ENCODE results near the gene TP53. TPM values are rescaled to one million over a fixed set of nuclear protein-coding genes. Genes with fewer than 3 reads are reported as not detected.

Gene TP53
- total and polyA plus RNA-seq, 7 donors: 7.4 to 36.7 (median 18.1) TPM

DNA sequence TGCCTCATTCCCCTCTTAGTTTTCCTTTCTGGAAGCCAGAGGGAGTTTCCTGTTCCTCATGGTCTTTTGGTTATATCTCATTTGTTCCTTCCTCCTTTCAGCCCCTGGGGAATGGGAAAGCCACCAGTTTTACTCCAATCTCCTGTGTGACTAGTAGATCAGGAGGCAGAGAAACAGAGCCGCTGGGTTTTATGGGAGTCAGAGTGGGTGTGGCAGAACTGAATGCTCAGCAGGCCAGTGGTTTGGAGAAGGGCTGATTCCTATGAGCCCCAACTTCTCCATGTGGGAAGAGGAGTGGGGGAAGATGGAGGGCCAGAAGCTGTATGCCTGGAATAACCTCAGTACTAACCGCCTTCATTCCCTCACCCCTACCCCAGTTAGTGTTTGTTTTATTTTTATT, 34.3 kb upstream of the TP53 start:
- H3K27ac ChIP-seq: no peak overlapping the region
- WGBS, 3 donors: 44 to 62% (median 59%) methylated on average over 2 of the region's 2 CpGs
- H3K27me3 ChIP-seq (ENCODE audit: insufficient read depth in 3 of 3, low read length in 2 of 3): peaks cover 0 to 56% (median 4%) of the 10 kb centered on the region in 3 donors
- intact Hi-C loops (cut with DNase I): no loop called here
- TF ChIP-seq CTCF (IDR thresholded peaks at IDR 0.05): no peak
- ATAC-seq: no peak
- no peaks in the 10 kb centered on the region for H3K36me3 ChIP-seq (ENCODE audit: insufficient read depth in 1 of 2, low read depth in 1 of 2)
- peaks cover 4% of the 10 kb centered on the region for H3K4me1 ChIP-seq
- H3K9me3 ChIP-seq: no peaks in the 10 kb centered on the region
- H3K4me3 ChIP-seq: no peak overlapping the region
- no peak for DNase-seq

DNA sequence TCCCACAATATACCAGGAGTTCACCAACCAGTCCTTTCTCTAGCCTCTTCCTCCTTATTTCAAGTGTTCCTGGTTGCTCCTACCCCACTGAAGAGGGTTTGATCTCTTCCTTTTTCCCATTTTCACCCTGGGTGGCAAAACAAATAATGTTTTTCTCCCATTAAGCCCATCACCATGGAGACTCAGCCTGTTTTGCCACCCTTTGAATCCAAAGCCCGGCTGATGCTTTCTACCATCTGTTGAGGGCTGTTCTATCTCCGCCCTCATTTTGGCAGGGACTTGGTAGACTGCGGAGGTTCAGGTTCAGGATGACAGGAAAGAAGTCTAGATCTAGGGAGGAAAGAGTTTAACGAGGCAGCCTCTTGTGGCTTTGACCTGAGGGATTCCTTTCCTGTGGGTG, 32.8 kb upstream of the TP53 start:
- no peak for DNase-seq
- peaks cover 0 to 67% (median 9%) of the 10 kb centered on the region in 3 donors for H3K27me3 ChIP-seq (ENCODE audit: insufficient read depth in 3 of 3, low read length in 2 of 3)
- no peaks in the 10 kb centered on the region for H3K36me3 ChIP-seq (ENCODE audit: insufficient read depth in 1 of 2, low read depth in 1 of 2)
- H3K4me1 ChIP-seq: peaks cover 4% of the 10 kb centered on the region
- H3K9me3 ChIP-seq: no peaks in the 10 kb centered on the region
- intact Hi-C loops (cut with DNase I): no loop called here
- no peak overlapping the region for H3K27ac ChIP-seq
- no peak for TF ChIP-seq CTCF (IDR thresholded peaks at IDR 0.05)
- 11 to 33% (median 23%) methylated on average over 4 of the region's 4 CpGs for WGBS, 3 donors
- H3K4me3 ChIP-seq: no peak overlapping the region
- ATAC-seq: no peak

DNA sequence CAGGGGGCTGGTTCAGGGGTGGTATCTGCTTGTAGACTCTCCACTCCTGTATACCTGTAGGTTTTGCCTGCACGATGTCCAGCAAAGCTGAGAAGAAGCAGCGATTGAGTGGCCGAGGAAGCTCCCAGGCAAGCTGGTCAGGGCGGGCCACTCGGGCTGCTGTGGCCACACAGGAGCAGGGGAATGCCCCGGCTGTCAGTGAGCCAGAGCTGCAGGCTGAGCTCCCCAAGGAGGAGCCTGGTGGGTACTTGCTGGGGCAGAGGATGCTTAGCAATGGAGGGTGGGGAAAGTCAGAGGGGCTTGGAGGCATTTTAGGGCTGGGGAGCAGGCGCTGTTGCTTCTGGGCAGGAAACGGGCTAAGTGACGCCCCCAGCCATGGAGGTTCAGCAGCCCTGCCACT, 32.4 kb upstream of the TP53 start:
- H3K27me3 ChIP-seq (ENCODE audit: insufficient read depth in 3 of 3, low read length in 2 of 3): peaks cover 0 to 68% (median 9%) of the 10 kb centered on the region in 3 donors
- intact Hi-C loops (cut with DNase I): no loop called here
- WGBS, 3 donors: 42 to 48% (median 43%) methylated on average over 9 of the region's 9 CpGs
- H3K4me3 ChIP-seq: no peak overlapping the region
- peaks cover 4% of the 10 kb centered on the region for H3K4me1 ChIP-seq
- TF ChIP-seq CTCF (IDR thresholded peaks at IDR 0.05): no peak
- no peak for DNase-seq
- H3K9me3 ChIP-seq: no peaks in the 10 kb centered on the region
- no peak for ATAC-seq
- H3K36me3 ChIP-seq (ENCODE audit: insufficient read depth in 1 of 2, low read depth in 1 of 2): no peaks in the 10 kb centered on the region
- no peak overlapping the region for H3K27ac ChIP-seq

DNA sequence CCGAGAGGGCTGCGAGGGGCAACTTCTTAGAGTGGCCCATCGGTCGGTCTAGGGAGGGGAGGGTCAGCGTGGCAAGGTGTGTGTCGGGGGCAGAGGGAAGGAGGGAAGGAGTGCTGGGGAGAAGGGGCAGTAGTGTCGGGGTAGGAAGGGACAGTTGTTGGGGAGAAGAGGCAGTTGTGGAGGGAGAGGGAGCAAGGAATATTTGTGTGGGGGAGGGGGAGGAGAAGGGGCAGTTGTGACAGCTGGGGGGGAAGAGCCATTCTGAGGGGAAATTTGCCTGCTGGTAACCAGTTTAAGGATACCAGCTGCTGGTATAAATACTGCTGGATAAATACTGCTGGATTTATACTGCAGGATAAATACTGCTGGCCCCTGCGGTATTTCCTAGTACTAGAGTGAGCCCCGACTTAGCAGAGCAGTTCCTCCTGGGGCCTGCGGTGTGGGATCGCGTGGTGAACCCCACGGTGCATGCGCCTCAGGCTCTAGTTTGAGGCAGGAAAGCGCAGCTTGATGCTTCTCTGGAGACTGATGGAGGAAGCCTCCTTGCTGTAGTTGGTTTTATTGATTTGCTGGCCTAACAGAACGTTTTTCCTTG, 30.6 kb upstream of the TP53 start:
- H3K36me3 ChIP-seq (ENCODE audit: insufficient read depth in 1 of 2, low read depth in 1 of 2): no peaks in the 10 kb centered on the region
- WGBS, 3 donors: 14 to 17% (median 15%) methylated on average over 14 to 16 of the region's 16 CpGs
- intact Hi-C loops (cut with DNase I): no loop called here
- DNase-seq (no peak), ATAC-seq (no peak)
- H3K27ac ChIP-seq: no peak overlapping the region
- H3K4me1 ChIP-seq: peaks cover 4% of the 10 kb centered on the region
- no peak for TF ChIP-seq CTCF (IDR thresholded peaks at IDR 0.05)
- peaks cover 0 to 74% (median 12%) of the 10 kb centered on the region in 3 donors for H3K27me3 ChIP-seq (ENCODE audit: insufficient read depth in 3 of 3, low read length in 2 of 3)
- peak overlapping the region; percentile 65 for H3K4me3 ChIP-seq
- no peaks in the 10 kb centered on the region for H3K9me3 ChIP-seq

Data from psoas muscle (tissue), 8 donors.